GM19324 (cell line): ENCODE data around the gene NAV2.
A peak's percentile ranks its signal among the peaks of the same experiment; 100 is the strongest.

Experiments used
- ATAC-seq: cut with Tn5 transposase; IDR thresholded peaks from one replicate; pipeline ENCODE4 v1.9.1; 2021; ENCODE audit warnings: mild to moderate bottlenecking, moderate library complexity; ENCODE audit not compliant: unreplicated experiment, low FRiP score

Gene NAV2

DNA sequence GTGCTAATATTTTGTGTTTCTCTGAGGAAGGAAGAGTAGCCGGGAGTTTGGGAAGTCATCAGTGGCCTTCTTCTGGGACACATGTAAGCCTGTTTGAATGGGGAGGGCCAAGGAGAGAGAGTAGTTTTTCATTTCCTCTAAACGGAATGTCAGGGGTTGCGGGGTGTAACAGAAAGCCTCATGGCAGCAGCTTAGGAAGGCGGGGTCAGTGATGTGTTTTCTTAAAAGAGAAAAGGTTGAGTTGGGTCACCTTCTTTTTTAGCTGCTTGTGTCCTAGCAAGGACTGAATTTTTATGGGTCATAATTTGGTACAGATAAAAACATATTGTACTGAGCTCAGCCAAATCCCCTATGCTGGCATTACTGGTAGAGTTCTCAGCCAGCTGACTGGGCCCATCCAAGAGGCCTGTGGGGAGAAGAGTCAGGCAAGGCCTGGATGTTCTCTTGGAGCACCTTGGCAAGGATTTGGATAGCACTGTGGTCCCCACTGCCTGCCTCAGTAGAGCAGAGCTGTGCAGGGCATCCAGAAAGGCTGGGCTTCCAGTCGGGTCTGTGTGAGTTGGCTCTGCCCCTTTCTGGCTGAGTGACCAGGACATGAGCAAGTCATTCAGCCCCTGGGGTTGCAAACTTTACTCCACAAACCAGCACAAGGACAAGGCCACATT is 29.4 kb upstream of the NAV2 start:
- no peak for ATAC-seq

DNA sequence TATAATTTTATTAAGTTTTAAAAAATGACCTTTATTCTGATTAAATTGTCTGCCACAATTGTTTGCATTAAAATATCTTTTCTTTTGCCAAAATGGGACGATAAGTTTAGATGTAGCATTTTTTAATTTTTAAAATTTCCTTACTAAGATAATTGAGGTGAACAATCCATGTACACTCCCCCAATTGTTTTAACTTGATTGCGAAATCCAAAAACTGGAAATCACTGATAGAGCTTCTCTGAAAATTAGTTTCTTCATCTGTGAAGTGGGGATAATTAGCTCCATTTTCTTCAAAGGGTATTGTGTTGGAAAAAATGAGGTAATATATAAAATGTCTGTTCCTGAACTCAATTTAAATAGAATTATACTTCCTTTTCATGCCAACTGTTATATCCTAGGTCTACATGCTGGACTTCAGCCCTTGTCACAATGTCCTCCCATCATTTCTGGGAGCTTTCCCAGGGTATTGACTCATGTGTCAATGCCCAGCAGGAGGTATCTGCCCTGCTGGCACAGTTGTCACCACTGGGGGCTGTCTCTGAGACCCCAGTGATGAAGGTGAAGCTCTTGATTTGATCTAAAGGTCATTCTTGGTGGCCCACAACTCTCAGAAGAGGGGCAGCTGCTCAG is 28.7 kb upstream of the NAV2 start:
- ATAC-seq: no peak

DNA sequence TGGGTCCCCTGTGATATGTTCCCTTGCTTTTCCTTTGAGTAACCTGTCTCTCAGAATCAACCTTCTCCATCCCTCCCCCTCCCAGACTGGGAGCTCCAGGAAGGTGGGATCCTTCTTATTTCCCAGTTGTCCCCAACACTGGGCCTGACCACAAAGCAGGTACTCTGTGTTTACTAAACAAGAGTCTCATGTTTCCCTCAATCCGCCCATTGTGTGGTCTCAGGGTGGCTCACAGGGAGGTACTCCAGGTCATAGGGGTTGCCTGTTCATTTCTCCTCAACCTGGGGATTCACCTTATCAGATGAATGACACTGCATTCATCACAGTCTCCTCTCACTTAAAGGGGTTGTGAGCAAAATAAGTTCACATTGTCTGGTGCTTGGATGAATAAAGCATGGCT is 26.4 kb upstream of the NAV2 start:
- ATAC-seq: no peak

DNA sequence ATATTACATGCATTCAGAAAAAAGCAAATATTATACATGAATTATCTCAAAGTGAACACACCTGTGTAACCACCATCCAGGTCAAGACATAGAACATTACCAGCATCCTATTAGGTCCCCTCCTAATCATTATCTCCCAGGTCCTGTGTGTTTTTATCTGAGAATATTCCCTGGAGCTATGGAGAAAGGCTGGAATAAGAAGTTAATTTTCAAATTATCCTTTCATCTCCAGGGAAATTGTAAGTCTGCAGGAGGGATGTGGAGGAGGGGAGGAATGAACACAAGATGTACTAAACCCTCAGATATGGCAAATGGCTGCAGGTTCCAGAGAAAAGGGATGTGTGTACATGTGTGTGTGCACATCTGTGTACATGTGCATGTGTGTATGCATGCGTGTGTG is 25.2 kb upstream of the NAV2 start:
- ATAC-seq: no peak

DNA sequence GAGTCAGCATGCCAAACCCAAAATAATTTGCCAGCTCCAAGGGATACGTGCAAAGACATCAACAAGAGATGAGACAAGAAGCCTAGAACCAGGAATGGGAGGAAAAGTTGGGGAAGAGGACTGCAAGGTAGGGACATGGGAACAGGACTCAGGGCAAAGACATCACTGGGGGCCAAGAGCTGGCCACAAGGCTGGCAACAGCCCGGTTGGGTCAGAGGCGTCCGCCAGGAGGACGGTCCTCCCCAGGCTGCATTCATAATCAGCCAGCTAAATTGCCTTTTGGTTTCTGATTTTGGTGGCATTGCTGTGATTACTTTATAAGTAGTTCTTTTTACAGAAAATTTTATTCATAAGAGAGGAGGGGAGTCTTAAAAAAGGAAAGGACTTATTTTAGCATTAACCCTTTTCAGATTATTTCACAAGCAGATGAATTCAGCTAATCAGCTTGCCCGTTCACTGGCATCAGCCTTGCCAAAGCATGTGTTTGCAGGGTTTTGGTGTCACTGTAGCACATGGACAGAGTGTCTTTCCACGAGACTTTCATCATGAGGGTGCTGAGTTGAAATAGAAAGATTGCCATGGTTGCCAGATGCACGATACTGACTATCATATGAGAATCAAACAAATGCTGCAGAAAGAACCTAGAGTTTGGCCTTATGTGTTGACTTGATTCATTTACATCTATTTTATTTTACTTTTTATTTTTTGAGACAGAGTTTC is 23.2 kb upstream of the NAV2 start:
- ATAC-seq: no peak

DNA sequence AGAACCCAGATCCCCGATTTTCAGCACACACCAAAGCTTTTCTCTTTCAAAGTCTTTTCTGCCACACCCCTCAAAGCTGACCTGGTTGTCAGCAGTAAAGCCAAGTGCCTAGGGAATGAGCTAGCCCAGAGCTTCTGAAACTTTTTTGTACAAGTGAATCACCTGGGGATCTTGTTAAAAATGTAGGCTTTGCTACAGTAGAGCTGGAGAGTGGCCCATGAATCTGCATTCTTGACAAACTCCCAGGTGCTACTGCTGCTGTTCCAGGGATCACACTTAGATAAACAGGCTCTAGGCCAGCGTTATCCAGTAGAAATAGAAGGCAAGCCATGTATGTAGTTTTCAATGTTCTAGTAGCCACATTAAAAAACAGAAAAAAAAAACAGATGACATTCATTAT is 21.8 kb upstream of the NAV2 start:
- no peak for ATAC-seq

DNA sequence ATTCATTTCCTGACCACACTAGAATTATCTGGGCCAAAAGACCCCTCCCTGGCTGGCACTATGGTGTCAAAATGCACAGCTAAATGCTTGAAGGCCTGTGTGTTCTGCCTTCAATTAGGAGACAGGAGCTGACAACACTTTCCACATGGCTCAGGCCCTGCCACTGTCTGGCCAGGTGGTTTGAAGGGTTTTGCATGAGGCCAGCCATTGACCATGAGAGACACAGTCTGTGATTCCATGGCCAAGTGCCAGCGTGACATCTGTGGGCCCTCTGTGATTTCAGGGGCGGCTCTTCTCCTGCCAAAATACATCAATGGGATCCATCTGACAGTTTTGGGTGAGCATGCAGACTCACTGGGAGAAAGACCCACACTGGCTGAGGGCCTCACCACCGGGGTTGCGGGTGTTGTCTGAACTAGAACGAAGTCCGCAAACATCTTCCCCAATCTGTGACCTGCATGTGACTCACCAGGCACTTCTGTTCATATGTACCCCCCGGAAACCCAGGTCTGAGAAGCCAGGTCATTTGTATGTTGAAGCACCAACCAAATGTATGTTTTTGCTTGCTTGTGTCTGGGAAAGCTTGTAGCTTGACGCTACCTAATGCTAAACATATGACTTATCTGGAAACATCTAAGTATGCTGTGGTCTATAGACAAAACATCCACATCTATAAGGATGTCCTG is 20.7 kb upstream of the NAV2 start:
- no peak for ATAC-seq

DNA sequence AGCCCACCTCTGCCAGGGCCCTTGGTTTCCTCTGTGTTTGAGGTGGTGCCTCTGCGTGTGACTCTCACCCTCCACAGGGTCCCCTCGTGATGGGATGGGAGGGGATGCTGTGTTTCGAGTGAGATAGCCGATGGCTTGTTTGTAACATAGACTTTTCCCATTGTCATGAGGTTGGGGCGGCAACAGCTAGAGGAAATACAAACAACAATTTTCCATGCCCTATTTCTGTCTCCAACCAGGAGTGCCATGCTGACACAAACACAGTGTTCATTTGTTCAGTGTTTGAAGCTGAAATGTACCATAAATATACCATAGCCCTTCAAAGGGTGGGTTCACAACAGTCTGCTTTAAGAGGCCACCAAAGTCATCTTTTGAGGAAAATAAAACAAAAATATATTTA is 19.5 kb upstream of the NAV2 start:
- ATAC-seq: no peak

DNA sequence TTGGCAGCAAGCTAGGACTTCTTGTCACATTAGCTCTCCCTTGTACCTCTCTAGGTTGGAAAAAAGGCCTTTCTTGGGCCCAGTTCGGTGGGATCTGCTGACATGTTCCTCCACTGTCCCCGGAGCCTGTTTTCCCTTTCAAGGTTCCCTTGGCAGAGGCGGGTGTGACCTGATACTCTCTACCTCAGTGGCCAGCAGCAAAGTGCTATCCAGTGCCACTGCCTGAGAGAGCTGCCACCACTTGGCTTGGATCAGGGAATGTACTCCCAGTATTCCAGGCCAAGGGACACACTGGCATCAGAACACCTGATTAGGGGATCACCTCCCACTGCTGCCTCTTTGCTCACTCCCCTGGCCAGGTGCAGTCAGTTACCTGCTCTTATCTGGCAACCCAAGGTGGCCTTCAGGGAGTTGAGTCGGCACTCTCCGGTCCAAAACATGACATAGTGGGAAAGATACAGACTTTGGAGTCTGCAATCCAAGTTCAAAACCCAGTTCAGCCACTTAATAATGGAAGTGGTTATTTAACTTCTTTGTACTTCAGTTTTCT is 17.8 kb upstream of the NAV2 start:
- ATAC-seq: no peak

DNA sequence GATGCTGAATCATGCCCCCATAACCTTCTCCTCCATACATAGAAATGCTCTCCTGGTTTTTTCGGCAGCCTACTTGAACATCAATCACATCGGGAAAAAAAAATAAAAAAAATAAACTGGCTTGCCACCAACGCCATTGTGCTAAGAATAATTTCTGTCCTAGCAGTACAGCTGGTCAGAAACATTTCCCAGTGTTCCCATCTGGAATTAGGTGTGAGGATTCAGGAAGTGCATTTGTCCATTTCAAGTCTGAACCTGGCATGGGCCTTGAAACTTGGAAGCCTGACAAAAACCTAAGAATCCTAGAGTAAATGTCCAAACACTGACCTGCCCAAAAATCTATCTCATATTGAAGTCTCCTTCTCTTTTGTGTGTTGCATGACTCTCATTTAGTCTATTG is 16.6 kb upstream of the NAV2 start:
- no peak for ATAC-seq

DNA sequence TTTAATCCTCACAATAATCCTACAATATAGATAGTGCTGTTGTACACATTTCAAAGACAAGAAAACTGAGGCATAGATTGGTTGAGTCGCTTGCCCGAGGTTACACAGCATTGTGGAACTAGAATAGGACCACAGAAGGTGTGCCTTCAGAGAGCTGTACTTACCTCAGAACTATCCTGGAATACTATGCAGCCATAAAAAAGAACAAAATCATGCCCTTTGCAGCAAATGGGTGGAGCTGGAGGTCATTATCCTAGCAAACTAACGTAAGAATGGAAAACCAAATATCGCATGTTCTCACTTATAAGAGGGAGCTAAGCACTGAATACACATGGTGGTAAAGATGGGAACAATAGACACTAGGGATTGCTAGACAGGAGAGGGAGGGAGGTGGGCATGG is 15.7 kb upstream of the NAV2 start:
- no peak for ATAC-seq

DNA sequence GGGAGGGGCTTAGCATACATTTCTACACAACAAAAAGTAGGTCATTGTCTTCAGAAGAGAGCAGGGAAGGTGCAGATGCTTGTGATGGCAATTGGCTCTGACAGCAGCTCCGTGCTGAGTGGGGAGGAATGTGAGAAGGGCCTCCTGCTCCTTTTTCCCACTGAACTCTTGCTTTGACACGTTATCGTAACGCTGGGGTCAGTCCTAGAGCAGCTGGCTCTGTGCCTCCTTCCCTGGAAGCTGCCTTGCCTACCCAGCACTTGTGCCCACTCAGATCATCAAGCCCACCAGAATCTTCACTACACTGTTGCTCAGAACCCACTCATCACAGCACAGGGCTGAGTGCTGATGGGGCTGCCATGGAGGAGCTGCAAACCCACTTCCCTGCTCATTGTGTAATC is 14.9 kb upstream of the NAV2 start:
- no peak for ATAC-seq

DNA sequence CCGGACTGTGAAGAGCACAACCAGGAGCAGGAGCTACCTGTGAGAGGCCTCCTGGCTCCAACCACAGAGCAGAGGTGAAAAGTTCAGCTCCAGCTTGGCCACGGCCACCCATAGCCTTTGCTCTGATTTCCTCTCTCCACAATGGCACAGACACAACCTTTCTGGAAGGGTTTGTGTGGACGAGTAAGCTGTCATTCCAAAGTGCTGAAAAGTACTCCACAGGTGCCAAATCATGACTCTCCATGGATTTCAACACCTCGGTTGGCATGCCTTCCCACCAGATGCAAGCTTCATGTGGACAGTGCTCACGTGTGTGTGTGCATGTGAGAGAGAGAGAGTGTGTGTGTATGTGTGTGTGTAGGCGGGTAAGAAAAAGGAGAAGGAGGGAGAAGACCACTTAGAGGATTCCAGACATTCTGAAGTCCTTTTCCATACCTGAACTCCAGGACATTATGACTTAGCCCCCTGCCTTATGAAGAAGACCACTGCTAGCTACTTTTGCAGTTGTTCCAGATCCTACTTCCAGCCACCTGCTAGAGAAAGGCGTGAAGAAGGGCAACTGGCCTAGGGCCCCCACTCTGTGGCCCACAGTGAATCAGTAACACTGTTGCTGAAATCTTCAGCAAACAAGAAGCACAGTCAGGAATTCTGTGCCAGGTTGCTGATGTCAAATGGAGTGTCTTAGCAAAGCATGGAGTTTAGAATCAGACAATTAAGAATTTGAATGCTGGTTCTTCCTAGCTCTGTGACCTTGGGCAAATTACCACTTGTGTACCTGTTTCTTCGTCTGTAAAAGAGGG is 13.9 kb upstream of the NAV2 start:
- ATAC-seq: no peak

DNA sequence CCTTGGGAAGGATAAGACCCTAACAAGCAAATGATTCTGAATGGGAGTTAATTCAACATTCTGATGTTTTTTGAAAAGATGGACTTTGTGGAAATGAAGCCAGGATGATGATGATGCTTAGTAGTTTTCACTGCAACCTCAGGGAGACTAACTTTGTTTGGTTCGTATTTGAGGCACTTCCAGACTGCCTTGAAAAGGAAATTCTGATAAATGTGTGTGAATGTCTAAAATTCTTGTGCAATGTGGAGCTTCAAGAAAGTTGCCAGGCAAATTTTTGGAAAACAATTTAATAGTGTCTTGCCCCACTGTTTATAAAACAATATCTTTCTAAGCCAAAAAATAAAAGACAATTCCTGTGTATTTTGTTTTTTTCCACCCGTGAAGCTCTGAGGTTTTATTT is 11.2 kb upstream of the NAV2 start:
- no peak for ATAC-seq

DNA sequence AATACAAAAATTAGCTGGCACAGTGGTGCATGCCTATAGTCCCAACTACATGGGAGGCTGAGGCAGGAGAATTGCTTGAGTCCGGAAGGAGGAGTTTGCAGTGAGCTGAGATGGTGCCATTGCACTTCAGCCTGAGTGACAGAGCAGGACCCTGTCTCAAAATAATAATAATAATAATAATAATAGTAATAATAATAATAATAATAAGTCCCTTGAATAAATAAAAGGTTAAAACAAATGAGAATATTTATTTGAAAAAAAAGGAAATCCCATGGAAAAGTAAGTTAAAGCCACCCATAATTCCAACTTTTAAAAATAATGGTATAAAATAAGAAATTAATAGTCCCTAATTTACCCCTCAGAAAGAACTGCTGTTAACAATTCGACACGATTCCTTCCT is 10.0 kb upstream of the NAV2 start:
- no peak for ATAC-seq

DNA sequence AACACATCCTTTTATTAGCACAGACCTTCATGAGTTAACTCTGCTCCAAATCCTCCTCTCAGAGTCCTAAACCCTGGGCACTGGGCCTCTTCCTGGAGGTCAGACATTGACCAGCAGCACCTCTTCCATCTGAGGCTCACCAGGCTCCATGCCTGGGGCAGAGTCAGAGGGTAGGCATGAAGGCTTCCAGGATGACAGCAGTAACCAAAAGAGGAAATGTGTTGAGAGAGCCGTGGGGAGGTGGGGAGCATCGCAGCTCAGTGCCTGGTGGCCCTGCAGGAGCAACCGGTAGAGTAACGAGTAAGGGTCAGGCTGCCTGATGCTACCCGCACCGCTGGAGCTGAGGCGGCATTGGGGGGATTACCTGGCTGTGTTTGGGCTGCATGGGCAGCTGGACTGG is 9.4 kb upstream of the NAV2 start:
- no peak for ATAC-seq

DNA sequence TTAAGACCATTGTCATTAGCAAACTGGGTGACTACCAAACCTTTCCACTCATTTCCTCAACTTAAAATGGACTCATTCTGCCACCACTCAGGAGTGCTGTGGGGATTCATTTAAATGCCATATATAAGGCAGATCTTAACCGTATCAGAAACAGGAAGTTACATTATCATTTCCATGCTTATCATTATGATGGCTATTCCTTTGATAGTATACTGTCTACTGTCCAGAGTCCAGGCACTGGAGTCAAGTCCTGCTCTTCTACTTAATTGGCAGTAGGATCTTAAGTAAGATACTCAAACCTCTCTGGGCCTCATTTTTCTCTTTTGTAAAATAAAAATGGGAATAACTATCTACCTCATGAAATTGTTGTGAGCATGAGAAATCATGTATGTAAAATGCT is 8.4 kb upstream of the NAV2 start:
- ATAC-seq: no peak

DNA sequence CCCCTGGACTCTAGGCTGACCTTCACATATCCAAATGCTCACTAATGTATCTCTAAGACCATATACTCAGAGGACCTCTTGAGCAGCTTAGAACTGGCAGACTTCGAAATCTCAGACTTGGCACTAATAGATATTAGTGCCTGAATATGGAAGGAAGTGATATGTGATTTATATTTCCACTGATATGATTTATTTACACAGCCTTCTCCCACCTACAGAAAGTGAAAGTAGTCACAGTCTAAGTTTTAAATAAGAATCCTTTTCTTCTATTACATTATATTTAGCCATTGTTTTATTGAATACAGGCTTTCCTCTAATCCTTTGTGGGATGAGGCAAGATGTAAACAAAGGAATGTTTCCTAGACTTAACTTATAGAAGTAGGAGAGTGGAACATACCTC is 6.7 kb upstream of the NAV2 start:
- no peak for ATAC-seq

DNA sequence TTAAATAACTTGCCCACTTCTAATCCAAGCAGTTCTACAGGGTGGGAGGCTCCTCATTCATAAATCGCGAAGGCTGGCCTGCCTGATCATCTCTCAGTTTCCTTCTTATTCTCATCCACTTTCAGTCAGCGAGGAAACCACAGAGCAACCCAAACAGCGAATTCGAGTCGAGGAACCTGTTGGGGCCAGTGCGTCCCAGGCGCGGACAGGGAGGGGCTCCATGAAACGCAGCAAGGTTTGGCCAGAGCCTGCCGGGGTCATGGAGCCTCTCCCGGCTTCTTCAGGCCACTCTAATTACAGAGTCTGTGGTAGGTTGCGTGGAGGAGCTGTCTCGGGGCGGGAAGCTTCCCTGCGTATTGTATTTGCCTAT is 741 bp upstream of the NAV2 start:
- ATAC-seq: peak; percentile 1

DNA sequence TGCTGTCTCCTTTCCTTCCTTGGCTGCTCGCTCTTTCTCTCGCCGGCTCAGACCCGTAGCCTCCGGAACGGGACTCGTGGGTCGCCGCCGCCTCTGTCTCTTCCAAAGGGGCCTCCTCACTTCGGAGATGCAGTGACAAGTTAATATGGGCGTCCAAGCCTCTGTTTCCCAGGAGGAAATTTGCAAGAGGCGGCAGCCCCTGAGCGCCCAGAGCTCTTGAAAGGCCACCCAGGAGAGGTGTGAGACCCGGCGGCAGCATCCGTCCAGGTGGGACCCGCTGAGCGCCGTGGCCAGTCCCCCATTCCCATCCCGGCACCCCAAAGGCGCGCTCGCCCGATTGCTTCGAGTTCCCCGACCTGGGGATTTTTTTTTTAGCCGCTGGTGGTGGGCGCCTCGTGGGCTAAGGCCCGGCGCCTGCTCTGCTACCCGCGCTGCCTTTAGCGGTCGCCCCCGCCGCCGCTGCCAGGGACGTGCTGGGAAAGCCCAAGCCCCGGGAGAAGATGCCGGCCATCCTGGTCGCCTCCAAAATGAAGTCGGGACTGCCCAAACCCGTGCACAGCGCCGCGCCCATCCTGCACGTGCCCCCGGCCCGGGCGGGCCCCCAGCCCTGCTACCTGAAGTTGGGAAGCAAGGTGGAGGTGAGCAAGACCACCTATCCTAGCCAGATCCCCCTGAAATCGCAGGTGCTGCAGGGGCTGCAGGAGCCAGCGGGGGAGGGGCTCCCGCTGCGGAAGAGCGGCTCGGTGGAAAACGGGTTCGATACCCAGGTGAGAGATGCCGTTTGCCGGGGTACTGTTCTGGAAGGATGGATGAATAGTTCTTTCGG is 772 bp downstream of the NAV2 start:
- peak; percentile 15 for ATAC-seq
